ENCODE data around the gene ADISSP.

Gene ADISSP

DNA sequence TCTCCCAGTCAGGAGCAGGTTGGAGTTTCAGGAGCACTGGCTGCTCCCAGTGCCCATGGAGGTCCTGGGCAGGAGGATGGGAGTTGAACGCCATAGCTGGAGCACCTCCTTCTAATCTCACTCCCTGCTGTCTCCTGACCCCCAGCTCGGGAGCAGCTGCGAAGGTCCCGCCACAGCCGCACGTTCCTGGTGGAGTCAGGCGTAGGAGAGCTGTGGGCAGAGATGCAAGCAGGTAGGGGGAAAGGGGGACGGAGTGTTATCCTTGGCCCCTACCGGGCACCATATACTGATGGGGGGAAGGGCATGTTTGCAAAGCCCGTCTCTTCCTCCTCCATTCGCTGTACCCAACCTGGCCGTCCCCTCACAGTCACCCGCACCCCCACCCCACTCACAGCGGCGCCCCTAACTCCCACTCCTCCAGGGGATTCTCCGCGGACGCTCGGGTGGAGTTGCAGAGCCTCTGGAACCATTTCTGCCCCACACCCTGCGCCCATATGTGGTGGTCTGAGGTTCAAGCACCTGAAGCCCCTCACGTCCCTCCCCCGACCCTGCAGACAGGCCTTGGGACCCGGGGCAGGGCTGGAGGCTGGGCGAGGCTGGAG lies 18.4 kb downstream of the ADISSP start:
- DNase-seq (ENCODE audit: low read depth), result no peak
- TF ChIP-seq, protein P1, sequence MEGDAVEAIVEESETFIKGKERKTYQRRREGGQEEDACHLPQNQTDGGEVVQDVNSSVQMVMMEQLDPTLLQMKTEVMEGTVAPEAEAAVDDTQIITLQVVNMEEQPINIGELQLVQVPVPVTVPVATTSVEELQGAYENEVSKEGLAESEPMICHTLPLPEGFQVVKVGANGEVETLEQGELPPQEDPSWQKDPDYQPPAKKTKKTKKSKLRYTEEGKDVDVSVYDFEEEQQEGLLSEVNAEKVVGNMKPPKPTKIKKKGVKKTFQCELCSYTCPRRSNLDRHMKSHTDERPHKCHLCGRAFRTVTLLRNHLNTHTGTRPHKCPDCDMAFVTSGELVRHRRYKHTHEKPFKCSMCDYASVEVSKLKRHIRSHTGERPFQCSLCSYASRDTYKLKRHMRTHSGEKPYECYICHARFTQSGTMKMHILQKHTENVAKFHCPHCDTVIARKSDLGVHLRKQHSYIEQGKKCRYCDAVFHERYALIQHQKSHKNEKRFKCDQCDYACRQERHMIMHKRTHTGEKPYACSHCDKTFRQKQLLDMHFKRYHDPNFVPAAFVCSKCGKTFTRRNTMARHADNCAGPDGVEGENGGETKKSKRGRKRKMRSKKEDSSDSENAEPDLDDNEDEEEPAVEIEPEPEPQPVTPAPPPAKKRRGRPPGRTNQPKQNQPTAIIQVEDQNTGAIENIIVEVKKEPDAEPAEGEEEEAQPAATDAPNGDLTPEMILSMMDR (IDR thresholded peaks at IDR 0.05; ENCODE audit: low read depth, low read length, missing control alignments), result no peak
- no peak overlapping the region for H3K4me3 ChIP-seq (ENCODE audit: low read depth, low read length)

DNA sequence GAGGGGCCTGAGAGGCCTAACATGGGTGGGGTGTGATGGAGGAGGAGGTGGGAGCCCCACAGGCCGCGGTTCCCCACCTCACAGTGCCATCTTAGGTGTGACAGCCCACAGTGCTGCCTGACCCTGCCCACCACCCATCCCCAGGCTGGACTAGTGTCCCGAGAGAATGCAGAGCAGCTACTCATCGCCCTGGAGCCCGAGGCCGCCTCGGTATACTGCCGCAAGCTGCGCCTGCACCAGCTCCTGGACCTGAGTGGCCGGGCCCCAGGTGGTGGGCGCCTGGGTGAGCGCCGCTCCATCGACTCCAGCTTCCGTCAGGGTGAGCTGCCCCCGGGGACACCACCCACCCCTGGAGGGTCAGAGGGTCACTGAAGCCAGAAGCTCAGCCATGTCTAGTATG lies 19.5 kb downstream of the ADISSP start:
- no peak for DNase-seq (ENCODE audit: low read depth)
- no peak overlapping the region for H3K4me3 ChIP-seq (ENCODE audit: low read depth, low read length)
- TF ChIP-seq, protein P1 (IDR thresholded peaks at IDR 0.05; ENCODE audit: low read depth, low read length, missing control alignments), result no peak

- TF ChIP-seq, protein P1 (IDR thresholded peaks at IDR 0.05; ENCODE audit: low read depth, low read length, missing control alignments), result no peak
- H3K4me3 ChIP-seq (ENCODE audit: low read depth, low read length), result no peak overlapping the region
Observed at GRCh38 chr20:3747471-3747870, 20.1 kb downstream of the ADISSP start.

DNA sequence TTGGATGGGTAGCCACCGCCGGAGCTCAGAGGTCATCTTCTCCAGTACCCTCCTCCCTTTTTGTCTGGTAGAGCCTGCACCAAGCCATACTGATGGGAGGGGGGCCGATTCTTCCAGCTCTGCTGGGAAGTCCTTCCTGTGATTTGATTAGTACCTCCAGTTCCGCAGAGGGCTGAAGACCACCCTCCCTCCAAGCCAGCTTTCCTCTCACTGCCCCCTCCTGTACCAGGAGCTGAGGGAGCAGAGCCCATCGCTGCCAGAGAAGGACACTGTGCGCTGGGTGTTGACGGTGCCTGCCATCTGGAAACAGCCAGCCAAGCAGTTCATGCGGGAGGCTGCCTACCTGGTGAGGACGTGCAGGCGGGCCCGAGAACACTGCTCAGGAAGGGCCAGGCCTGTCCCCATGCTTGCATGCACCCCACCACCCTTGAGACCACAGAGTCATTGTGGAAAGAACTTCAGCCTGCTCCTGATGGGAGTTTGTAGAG lies 21.8 kb downstream of the ADISSP start:
- H3K4me3 ChIP-seq (ENCODE audit: low read depth, low read length), result no peak overlapping the region
- TF ChIP-seq, protein P1 (IDR thresholded peaks at IDR 0.05; ENCODE audit: low read depth, low read length, missing control alignments), result no peak
- no peak for DNase-seq (ENCODE audit: low read depth)

More at GRCh38 chr20:3747471-3747870, 20.1 kb downstream of the ADISSP start:
- no peak for DNase-seq (ENCODE audit: low read depth)

- DNase-seq (ENCODE audit: low read depth), result no peak
- no peak overlapping the region for H3K4me3 ChIP-seq (ENCODE audit: low read depth, low read length)
- TF ChIP-seq, protein P1 (IDR thresholded peaks at IDR 0.05; ENCODE audit: low read depth, low read length, missing control alignments), result no peak
Observed at GRCh38 chr20:3744806-3745685, 22.5 kb downstream of the ADISSP start.

- TF ChIP-seq, protein P1 (IDR thresholded peaks at IDR 0.05; ENCODE audit: low read depth, low read length, missing control alignments), result no peak
- H3K4me3 ChIP-seq (ENCODE audit: low read depth, low read length), result no peak overlapping the region
- DNase-seq (ENCODE audit: low read depth), result no peak
Observed at GRCh38 chr20:3744037-3744436, 23.5 kb downstream of the ADISSP start.

Data from GM12864 (cell line).